Measurements from ENCODE around the gene KIF12. TPM values are rescaled to one million over a fixed set of nuclear protein-coding genes. Genes with fewer than 3 reads are reported as not detected.

KIF12 gene
- total RNA-seq, 4 donors from 2014 or later, result 1.2 TPM; not detected in 3

DNA sequence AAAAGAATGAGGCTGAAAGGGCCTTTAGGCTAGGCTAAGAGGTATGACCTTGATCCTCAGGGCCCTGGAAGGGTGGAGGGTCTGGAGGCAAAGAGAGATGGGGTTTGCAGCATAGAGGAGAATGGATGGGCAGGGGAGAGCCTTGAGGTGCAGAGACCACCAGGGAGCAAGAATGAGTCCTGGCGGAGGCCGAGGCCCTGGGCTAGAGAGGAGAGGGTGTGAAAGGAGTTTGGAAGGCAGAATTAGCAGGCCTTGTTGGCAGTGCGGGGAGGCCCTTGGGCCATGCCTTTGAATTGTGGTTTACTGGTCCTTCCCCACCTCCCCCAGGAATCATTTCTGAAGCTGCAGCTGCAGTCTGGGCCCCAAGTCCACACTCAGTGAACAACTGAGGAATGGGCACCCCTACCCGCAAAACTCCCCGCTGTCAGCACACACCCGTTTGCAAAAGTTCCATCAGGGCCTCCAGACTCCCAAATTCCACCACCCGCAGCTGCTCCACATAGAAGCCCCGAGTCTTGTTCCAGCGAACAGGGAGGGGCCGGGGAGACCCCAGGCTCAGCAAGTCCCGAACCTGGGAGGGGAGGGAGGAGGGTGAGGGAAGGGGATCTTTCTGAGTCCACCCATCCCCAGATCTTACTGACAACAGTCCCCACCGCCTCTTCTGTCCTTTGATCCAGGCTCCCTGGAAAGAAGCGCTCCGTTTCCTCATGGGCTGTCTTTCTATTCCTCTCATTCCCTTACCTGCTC lies 2.1 kb downstream of the KIF12 start:
- Histone ChIP-seq H3K4me3 (no peak overlapping the region), H3K36me3 (no peaks in the 10 kb centered on the region), H3K4me1 (peaks cover 4 to 22% (median 10%) of the 10 kb centered on the region in 3 donors), H3K27ac (no peak overlapping the region), H3K27me3 (peaks cover 0 to 63% (median 3%) of the 10 kb centered on the region in 4 donors), H3K9me3 (peaks cover 0 to 3% (median 3%) of the 10 kb centered on the region in 3 donors)
- DNase-seq, result no peak
- no peak for TF ChIP-seq POLR2A (IDR thresholded peaks at IDR 0.05)
- TF ChIP-seq, protein P1, sequence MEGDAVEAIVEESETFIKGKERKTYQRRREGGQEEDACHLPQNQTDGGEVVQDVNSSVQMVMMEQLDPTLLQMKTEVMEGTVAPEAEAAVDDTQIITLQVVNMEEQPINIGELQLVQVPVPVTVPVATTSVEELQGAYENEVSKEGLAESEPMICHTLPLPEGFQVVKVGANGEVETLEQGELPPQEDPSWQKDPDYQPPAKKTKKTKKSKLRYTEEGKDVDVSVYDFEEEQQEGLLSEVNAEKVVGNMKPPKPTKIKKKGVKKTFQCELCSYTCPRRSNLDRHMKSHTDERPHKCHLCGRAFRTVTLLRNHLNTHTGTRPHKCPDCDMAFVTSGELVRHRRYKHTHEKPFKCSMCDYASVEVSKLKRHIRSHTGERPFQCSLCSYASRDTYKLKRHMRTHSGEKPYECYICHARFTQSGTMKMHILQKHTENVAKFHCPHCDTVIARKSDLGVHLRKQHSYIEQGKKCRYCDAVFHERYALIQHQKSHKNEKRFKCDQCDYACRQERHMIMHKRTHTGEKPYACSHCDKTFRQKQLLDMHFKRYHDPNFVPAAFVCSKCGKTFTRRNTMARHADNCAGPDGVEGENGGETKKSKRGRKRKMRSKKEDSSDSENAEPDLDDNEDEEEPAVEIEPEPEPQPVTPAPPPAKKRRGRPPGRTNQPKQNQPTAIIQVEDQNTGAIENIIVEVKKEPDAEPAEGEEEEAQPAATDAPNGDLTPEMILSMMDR (IDR thresholded peaks at IDR 0.05), result no peak
- WGBS, 2 donors, result 76 to 94% methylated on average over 2 to 11 of the region's 14 CpGs
- intact Hi-C loops (cut with DNase I), result no loop called here

GRCh38 chr9:114096041-114096511 lies 3.0 kb downstream of the KIF12 start:
- TF ChIP-seq POLR2A (IDR thresholded peaks at IDR 0.05), result no peak
- TF ChIP-seq, protein P1 (IDR thresholded peaks at IDR 0.05), result no peak
- WGBS, 2 donors, result 82 to 90% methylated on average over 5 to 6 of the region's 9 CpGs
- no peak overlapping the region for H3K27ac ChIP-seq
- H3K27me3 ChIP-seq, result peaks cover 0 to 70% (median 3%) of the 10 kb centered on the region in 4 donors
- no peak for DNase-seq
- H3K4me1 ChIP-seq, result peaks cover 4 to 22% (median 10%) of the 10 kb centered on the region in 3 donors
- H3K4me3 ChIP-seq, result no peak overlapping the region
- no peaks in the 10 kb centered on the region for H3K36me3 ChIP-seq
- no peaks in the 10 kb centered on the region for H3K9me3 ChIP-seq
- intact Hi-C loops (cut with DNase I), result no loop called here

DNA sequence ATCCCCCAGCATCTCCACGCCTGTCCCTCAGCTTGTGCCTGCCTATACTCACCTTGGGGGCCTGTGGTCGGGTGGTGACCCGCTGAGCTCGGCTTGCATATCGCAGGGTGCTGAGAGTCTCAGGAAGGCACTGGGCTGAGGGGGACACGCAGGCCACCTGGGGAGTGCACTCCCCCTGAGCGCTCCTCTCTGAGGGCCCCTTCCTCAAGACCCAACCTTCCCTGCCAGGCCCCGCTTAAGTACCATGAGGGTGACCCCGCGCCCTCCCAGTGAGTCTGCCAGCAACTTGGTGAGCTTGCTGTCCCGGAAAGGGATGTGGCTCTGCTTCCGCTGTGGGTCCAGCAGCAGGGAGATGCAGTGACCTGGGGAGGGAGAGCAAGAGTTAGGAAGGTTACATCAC lies 4.1 kb downstream of the KIF12 start:
- WGBS, 2 donors, result 98% methylated on average over 5 of the region's 12 CpGs; no CpG with 5 or more reads in 1 of the 2 donors

GRCh38 chr9:114093761-114094505 lies 5.2 kb downstream of the KIF12 start:
- DNase-seq, result no peak
- peaks cover 4 to 19% (median 10%) of the 10 kb centered on the region in 3 donors for H3K4me1 ChIP-seq
- peaks cover 0 to 57% (median 3%) of the 10 kb centered on the region in 4 donors for H3K27me3 ChIP-seq
- no peak for TF ChIP-seq POLR2A (IDR thresholded peaks at IDR 0.05)
- TF ChIP-seq, protein P1 (IDR thresholded peaks at IDR 0.05), result no peak
- no peaks in the 10 kb centered on the region for H3K36me3 ChIP-seq
- no peak overlapping the region for H3K4me3 ChIP-seq
- no peak overlapping the region for H3K27ac ChIP-seq
- no peaks in the 10 kb centered on the region for H3K9me3 ChIP-seq
- WGBS, 2 donors, result 81 to 93% methylated on average over 3 to 5 of the region's 9 CpGs
- intact Hi-C loops (cut with DNase I), result no loop called here

More for the DNA sequence above, 4.1 kb downstream of the KIF12 start:
- no peaks in the 10 kb centered on the region for H3K9me3 ChIP-seq
- no peak overlapping the region for H3K27ac ChIP-seq
- no peak for DNase-seq
- peaks cover 4 to 22% (median 10%) of the 10 kb centered on the region in 3 donors for H3K4me1 ChIP-seq
- intact Hi-C loops (cut with DNase I), result no loop called here
- TF ChIP-seq, protein P1 (IDR thresholded peaks at IDR 0.05), result no peak
- no peak for TF ChIP-seq POLR2A (IDR thresholded peaks at IDR 0.05)
- no peak overlapping the region for H3K4me3 ChIP-seq
- H3K27me3 ChIP-seq, result peaks cover 0 to 67% (median 3%) of the 10 kb centered on the region in 4 donors
- H3K36me3 ChIP-seq, result no peaks in the 10 kb centered on the region

Data from esophagus squamous epithelium (tissue), 5 donors.